ENCODE data around the gene TNFRSF4.

DNA sequence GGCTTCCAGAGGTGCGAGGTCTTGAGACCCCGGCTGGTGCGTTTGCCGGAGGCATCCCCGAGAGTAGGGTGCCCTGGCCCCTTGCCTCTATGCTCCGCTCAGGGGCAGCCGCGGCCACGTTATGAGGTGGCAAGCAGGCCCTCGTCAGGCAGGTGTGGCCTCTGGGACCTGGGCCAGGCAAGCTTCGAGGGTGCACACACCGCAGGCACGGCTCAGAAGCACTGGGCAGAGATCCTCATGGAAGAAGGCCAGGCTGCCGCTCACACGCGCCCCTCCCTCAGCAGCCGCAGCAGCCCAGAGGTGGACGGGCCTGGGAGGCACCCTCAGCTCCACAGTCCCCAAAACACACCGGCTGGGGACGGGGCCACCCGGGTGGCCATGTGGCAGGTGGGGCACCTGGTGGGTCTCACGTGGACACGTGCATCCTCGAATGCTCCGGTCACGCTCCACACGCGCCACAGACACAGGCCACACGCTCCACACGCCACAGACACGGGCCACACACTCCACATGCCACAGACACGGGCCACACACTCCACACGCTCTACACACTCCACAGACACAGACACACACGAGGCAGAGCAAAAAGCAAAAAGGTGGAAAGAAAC, 11.4 kb upstream of the TNFRSF4 start:
- no peak for TF ChIP-seq POLR2A (IDR thresholded peaks at IDR 0.05)
- TF ChIP-seq, protein P1, sequence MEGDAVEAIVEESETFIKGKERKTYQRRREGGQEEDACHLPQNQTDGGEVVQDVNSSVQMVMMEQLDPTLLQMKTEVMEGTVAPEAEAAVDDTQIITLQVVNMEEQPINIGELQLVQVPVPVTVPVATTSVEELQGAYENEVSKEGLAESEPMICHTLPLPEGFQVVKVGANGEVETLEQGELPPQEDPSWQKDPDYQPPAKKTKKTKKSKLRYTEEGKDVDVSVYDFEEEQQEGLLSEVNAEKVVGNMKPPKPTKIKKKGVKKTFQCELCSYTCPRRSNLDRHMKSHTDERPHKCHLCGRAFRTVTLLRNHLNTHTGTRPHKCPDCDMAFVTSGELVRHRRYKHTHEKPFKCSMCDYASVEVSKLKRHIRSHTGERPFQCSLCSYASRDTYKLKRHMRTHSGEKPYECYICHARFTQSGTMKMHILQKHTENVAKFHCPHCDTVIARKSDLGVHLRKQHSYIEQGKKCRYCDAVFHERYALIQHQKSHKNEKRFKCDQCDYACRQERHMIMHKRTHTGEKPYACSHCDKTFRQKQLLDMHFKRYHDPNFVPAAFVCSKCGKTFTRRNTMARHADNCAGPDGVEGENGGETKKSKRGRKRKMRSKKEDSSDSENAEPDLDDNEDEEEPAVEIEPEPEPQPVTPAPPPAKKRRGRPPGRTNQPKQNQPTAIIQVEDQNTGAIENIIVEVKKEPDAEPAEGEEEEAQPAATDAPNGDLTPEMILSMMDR (IDR thresholded peaks at IDR 0.05) = no peak

Data from thyroid gland (tissue), 4 donors.